ENCODE data around the gene ZAP70.

ZAP70 gene

GRCh38 chr2:97738179-97739019 is 25.0 kb downstream of the ZAP70 start:
- H3K4me1 ChIP-seq (ENCODE audit: control insufficient read depth in 1 of 2, insufficient read depth in 2 of 2, low read length in 2 of 2): no peaks in the 10 kb centered on the region
- no peak overlapping the region for H3K4me3 ChIP-seq (ENCODE audit: low read depth in 1 of 2, low read length in 2 of 2)
- H3K27me3 ChIP-seq (ENCODE audit: low read depth, low read length): no peaks in the 10 kb centered on the region
- no peaks in the 10 kb centered on the region for H3K36me3 ChIP-seq (ENCODE audit: control insufficient read depth in 1 of 2, insufficient read depth in 2 of 2, low read length in 2 of 2)
- H3K27ac ChIP-seq (ENCODE audit: low read length): no peak overlapping the region
- H3K9me3 ChIP-seq (ENCODE audit: control insufficient read depth in 1 of 2, low read length in 2 of 2): no peaks in the 10 kb centered on the region

DNA sequence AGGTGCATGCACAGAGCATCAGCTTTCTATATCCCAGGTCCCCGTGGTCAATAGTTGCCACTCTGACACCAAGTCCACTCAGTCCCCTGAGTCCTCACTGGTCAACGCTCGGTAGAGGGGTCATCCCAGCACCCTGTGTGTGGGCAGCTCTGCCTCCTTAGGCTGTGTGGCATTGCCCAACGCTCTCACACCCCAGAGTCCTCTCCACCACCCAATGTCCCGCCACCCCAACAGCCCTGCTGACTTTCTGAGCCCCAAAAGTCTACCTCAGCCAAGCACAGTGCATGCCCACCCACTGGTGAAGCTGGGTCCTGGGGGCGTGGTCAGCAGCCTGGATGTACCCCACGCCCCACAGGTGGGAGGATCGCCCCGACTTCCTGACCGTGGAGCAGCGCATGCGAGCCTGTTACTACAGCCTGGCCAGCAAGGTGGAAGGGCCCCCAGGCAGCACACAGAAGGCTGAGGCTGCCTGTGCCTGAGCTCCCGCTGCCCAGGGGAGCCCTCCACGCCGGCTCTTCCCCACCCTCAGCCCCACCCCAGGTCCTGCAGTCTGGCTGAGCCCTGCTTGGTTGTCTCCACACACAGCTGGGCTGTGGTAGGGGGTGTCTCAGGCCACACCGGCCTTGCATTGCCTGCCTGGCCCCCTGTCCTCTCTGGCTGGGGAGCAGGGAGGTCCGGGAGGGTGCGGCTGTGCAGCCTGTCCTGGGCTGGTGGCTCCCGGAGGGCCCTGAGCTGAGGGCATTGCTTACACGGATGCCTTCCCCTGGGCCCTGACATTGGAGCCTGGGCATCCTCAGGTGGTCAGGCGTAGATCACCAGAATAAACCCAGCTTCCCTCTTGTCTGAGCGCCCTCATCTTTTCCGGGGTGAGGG is 25.9 kb downstream of the ZAP70 start:
- no peaks in the 10 kb centered on the region for H3K4me1 ChIP-seq (ENCODE audit: control insufficient read depth in 1 of 2, insufficient read depth in 2 of 2, low read length in 2 of 2)
- no peaks in the 10 kb centered on the region for H3K9me3 ChIP-seq (ENCODE audit: control insufficient read depth in 1 of 2, low read length in 2 of 2)
- H3K27ac ChIP-seq (ENCODE audit: low read length): no peak overlapping the region
- H3K27me3 ChIP-seq (ENCODE audit: low read depth, low read length): no peaks in the 10 kb centered on the region
- H3K36me3 ChIP-seq (ENCODE audit: control insufficient read depth in 1 of 2, insufficient read depth in 2 of 2, low read length in 2 of 2): peaks cover 0 to 3% of the 10 kb centered on the region in 2 donors
- H3K4me3 ChIP-seq (ENCODE audit: low read depth in 1 of 2, low read length in 2 of 2): no peak overlapping the region

DNA sequence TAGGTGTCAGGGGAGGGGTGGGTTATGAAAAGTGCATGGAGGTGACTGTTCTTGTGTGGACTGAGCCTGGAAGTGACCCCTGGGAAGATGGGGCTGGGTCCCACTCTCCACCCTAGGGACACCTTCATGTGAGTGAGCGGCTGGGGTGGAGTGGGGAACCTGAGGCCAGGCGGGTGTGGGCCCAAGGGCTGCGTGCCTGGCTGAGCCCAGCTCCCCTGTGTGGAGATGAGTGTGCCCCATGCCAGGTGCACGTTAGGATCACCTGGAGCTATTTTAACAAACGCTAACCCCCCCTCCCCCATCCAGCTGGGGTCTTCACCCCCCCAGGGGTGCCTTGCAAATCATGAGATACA is 26.5 kb downstream of the ZAP70 start:
- H3K27ac ChIP-seq (ENCODE audit: low read length): no peak overlapping the region
- H3K27me3 ChIP-seq (ENCODE audit: low read depth, low read length): no peaks in the 10 kb centered on the region
- H3K4me1 ChIP-seq (ENCODE audit: control insufficient read depth in 1 of 2, insufficient read depth in 2 of 2, low read length in 2 of 2): no peaks in the 10 kb centered on the region
- no peaks in the 10 kb centered on the region for H3K9me3 ChIP-seq (ENCODE audit: control insufficient read depth in 1 of 2, low read length in 2 of 2)
- no peak overlapping the region for H3K4me3 ChIP-seq (ENCODE audit: low read depth in 1 of 2, low read length in 2 of 2)
- H3K36me3 ChIP-seq (ENCODE audit: control insufficient read depth in 1 of 2, insufficient read depth in 2 of 2, low read length in 2 of 2): peaks cover 0 to 5% of the 10 kb centered on the region in 2 donors

DNA sequence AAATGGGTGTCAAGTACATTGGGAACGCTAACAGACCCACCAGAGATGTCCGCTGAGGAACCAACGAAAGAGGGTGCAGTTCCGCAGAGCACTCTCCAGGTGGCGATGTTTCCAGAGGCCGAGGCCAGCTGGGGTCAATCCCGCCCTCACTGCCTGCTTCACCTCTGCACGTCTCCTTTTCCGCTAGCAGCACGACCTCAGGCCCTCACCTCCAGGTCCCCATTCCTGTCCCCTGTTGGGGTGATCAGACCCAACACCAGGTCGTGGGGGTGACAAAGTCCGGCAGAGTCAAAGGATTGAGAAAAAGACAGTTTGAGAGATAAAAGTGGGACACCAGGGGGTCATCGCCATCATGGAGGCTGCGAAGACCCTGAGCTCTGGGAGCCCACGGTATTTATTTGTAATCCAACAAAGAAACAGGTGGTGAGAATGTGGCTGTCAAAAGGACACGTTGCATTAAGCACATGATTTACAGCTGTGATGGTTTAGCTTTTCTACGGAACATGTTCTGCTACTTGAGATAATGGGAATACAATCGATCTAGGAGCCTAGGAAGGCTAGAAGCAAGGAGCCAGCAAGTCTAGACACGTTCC is 27.3 kb downstream of the ZAP70 start:
- H3K4me1 ChIP-seq (ENCODE audit: control insufficient read depth in 1 of 2, insufficient read depth in 2 of 2, low read length in 2 of 2): peaks cover 0 to 7% of the 10 kb centered on the region in 2 donors
- no peaks in the 10 kb centered on the region for H3K9me3 ChIP-seq (ENCODE audit: control insufficient read depth in 1 of 2, low read length in 2 of 2)
- peaks cover 0 to 5% of the 10 kb centered on the region in 2 donors for H3K36me3 ChIP-seq (ENCODE audit: control insufficient read depth in 1 of 2, insufficient read depth in 2 of 2, low read length in 2 of 2)
- H3K27ac ChIP-seq (ENCODE audit: low read length): no peak overlapping the region
- H3K27me3 ChIP-seq (ENCODE audit: low read depth, low read length): no peaks in the 10 kb centered on the region
- H3K4me3 ChIP-seq (ENCODE audit: low read depth in 1 of 2, low read length in 2 of 2): no peak overlapping the region

GRCh38 chr2:97741251-97741650 is 27.9 kb downstream of the ZAP70 start:
- Histone ChIP-seq H3K4me1 (ENCODE audit: control insufficient read depth in 1 of 2, insufficient read depth in 2 of 2, low read length in 2 of 2) (peaks cover 0 to 7% of the 10 kb centered on the region in 2 donors), H3K9me3 (ENCODE audit: control insufficient read depth in 1 of 2, low read length in 2 of 2) (no peaks in the 10 kb centered on the region), H3K27ac (ENCODE audit: low read length) (no peak overlapping the region), H3K4me3 (ENCODE audit: low read depth in 1 of 2, low read length in 2 of 2) (no peak overlapping the region), H3K36me3 (ENCODE audit: control insufficient read depth in 1 of 2, insufficient read depth in 2 of 2, low read length in 2 of 2) (peaks cover 0 to 5% of the 10 kb centered on the region in 2 donors), H3K27me3 (ENCODE audit: low read depth, low read length) (no peaks in the 10 kb centered on the region)

GRCh38 chr2:97741686-97742085 is 28.3 kb downstream of the ZAP70 start:
- Histone ChIP-seq H3K27me3 (ENCODE audit: low read depth, low read length) (no peaks in the 10 kb centered on the region), H3K4me3 (ENCODE audit: low read depth in 1 of 2, low read length in 2 of 2) (no peak overlapping the region), H3K27ac (ENCODE audit: low read length) (no peak overlapping the region), H3K36me3 (ENCODE audit: control insufficient read depth in 1 of 2, insufficient read depth in 2 of 2, low read length in 2 of 2) (peaks cover 0 to 5% of the 10 kb centered on the region in 2 donors), H3K9me3 (ENCODE audit: control insufficient read depth in 1 of 2, low read length in 2 of 2) (no peaks in the 10 kb centered on the region), H3K4me1 (ENCODE audit: control insufficient read depth in 1 of 2, insufficient read depth in 2 of 2, low read length in 2 of 2) (peaks cover 0 to 7% of the 10 kb centered on the region in 2 donors)

- H3K36me3 ChIP-seq (ENCODE audit: control insufficient read depth in 1 of 2, insufficient read depth in 2 of 2, low read length in 2 of 2): peaks cover 0 to 5% of the 10 kb centered on the region in 2 donors
- H3K27ac ChIP-seq (ENCODE audit: low read length): no peak overlapping the region
- H3K4me3 ChIP-seq (ENCODE audit: low read depth in 1 of 2, low read length in 2 of 2): no peak overlapping the region
- H3K4me1 ChIP-seq (ENCODE audit: control insufficient read depth in 1 of 2, insufficient read depth in 2 of 2, low read length in 2 of 2): peaks cover 0 to 12% of the 10 kb centered on the region in 2 donors
- no peaks in the 10 kb centered on the region for H3K27me3 ChIP-seq (ENCODE audit: low read depth, low read length)
- no peaks in the 10 kb centered on the region for H3K9me3 ChIP-seq (ENCODE audit: control insufficient read depth in 1 of 2, low read length in 2 of 2)
These were observed 29.0 kb downstream of the ZAP70 start for GRCh38 chr2:97742381-97742847.

DNA sequence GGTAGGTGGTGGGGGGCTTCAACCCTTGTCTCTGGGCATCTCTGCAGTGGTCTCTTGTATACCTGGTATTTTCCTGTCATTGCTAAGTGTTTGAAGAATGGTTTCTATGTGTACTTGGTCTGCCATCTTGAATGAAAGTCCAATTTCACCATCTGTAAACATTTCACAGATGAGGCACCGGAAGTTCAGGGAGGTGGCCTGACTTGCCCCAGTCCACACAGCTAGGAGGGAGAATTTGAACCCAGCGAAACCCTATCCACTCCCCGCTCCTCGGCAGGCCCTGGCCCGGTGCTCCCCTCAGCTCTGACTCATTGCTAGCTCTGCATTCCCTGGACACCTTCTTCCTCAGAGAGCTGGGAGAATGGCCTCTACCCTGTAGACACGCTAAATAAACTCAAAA is 30.5 kb downstream of the ZAP70 start:
- peaks cover 0 to 18% of the 10 kb centered on the region in 2 donors for H3K4me1 ChIP-seq (ENCODE audit: control insufficient read depth in 1 of 2, insufficient read depth in 2 of 2, low read length in 2 of 2)
- H3K4me3 ChIP-seq (ENCODE audit: low read depth in 1 of 2, low read length in 2 of 2): no peak overlapping the region
- no peak overlapping the region for H3K27ac ChIP-seq (ENCODE audit: low read length)
- peaks cover 0 to 5% of the 10 kb centered on the region in 2 donors for H3K36me3 ChIP-seq (ENCODE audit: control insufficient read depth in 1 of 2, insufficient read depth in 2 of 2, low read length in 2 of 2)
- no peaks in the 10 kb centered on the region for H3K9me3 ChIP-seq (ENCODE audit: control insufficient read depth in 1 of 2, low read length in 2 of 2)
- H3K27me3 ChIP-seq (ENCODE audit: low read depth, low read length): no peaks in the 10 kb centered on the region

DNA sequence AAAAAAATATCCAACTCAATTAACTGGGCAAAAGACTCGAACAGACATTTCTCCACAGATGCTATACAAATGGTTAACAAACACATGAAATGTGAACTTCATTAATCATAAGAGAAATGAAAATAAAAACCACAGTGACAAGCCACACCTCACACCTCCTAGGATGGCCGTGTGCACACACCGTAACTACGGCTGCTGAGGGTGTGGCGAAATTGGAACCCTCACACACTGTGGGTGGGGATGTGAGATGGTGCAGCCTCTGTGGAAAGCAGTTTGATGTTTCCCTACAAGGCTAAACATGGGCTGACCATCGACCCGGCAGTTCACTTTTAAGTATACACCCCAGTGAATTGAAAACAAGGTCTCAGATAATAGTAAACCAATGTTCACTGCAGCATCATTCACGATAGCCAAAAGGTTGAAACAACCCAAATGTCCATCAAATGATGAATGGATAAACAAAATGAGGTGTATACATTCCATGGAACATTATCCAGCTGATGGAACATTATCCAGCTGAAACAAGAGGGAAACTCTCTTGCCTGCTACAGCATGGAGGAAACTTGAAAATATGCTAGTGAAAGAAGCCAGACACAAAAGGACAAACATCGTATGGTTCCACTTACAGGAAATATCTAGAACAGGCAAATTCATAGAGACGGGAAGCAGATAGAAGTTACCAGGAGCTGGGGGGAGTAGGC is 32.2 kb downstream of the ZAP70 start:
- Histone ChIP-seq H3K27me3 (ENCODE audit: low read depth, low read length) (no peaks in the 10 kb centered on the region), H3K9me3 (ENCODE audit: control insufficient read depth in 1 of 2, low read length in 2 of 2) (no peaks in the 10 kb centered on the region), H3K4me1 (ENCODE audit: control insufficient read depth in 1 of 2, insufficient read depth in 2 of 2, low read length in 2 of 2) (peaks cover 0 to 18% of the 10 kb centered on the region in 2 donors), H3K4me3 (ENCODE audit: low read depth in 1 of 2, low read length in 2 of 2) (no peak overlapping the region), H3K36me3 (ENCODE audit: control insufficient read depth in 1 of 2, insufficient read depth in 2 of 2, low read length in 2 of 2) (peaks cover 0 to 5% of the 10 kb centered on the region in 2 donors), H3K27ac (ENCODE audit: low read length) (no peak overlapping the region)

DNA sequence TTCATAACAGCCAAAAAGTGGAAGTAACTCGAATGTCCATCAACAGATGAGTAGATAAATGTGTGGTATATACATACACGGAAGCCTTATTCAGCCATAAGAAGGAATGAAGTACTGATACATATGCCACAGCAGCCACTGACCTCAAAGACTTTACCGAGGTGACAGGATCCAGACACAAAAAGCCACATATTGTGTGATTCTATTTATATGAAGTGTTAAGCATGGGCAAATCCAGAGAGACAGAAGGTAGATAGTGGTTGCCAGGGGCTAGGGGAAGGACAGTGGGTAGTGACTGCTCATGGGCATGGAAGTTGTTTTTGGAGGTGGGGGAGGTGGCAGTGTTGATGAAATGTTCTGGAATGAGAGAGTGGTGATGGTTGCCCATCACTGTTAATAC is 33.9 kb downstream of the ZAP70 start:
- H3K4me3 ChIP-seq (ENCODE audit: low read depth in 1 of 2, low read length in 2 of 2): no peak overlapping the region
- peaks cover 3 to 11% of the 10 kb centered on the region in 2 donors for H3K36me3 ChIP-seq (ENCODE audit: control insufficient read depth in 1 of 2, insufficient read depth in 2 of 2, low read length in 2 of 2)
- no peaks in the 10 kb centered on the region for H3K9me3 ChIP-seq (ENCODE audit: control insufficient read depth in 1 of 2, low read length in 2 of 2)
- H3K27ac ChIP-seq (ENCODE audit: low read length): no peak overlapping the region
- no peaks in the 10 kb centered on the region for H3K27me3 ChIP-seq (ENCODE audit: low read depth, low read length)
- peaks cover 0 to 23% of the 10 kb centered on the region in 2 donors for H3K4me1 ChIP-seq (ENCODE audit: control insufficient read depth in 1 of 2, insufficient read depth in 2 of 2, low read length in 2 of 2)
